Transverse colon (tissue), 4 donors: ENCODE data around the gene ARPP21. TPM values are rescaled to one million over a fixed set of nuclear protein-coding genes. Genes with fewer than 3 reads are reported as not detected.

Source experiments
- DNase-seq: peaks from one replicate; pipeline ENCODE4 v3.0.0-alpha.2; 2019
- H3K27ac ChIP-seq, 4 donors: fragments of 200-600 bp; sonication (generic); 2 replicates each; pipeline ENCODE4 v1.5.1; 2016 to 2018; ENCODE audit warnings: inconsistent platforms in 4 of 4
- H3K27me3 ChIP-seq: fragments of 200-600 bp; sonication (generic); 2 replicates; pipeline ENCODE4 v1.5.1; 2017; ENCODE audit warnings: inconsistent platforms
- H3K36me3 ChIP-seq, 4 donors: fragments of 200-600 bp; sonication (generic); 2 replicates each; pipeline ENCODE4 v1.5.1; 2017 to 2019; ENCODE audit warnings: inconsistent platforms in 4 of 4
- H3K4me1 ChIP-seq, 4 donors: fragments of 200-600 bp; sonication (generic); 2 replicates each; pipeline ENCODE4 v1.5.1; 2017 to 2020; ENCODE audit warnings: inconsistent platforms in 4 of 4
- H3K4me3 ChIP-seq, 4 donors: fragments of 200-600 bp; sonication (generic); 1 replicate in 1 of 4; 2 replicates in 3 of 4; pipeline versions ENCODE4 v1.5.1 to v1.6.1; 2017 to 2019; ENCODE audit warnings: inconsistent platforms in 4 of 4
- H3K9me3 ChIP-seq, 2 donors: fragments of 200-600 bp; sonication (generic); 2 replicates each; pipeline ENCODE4 v1.5.1; 2017 to 2019; ENCODE audit warnings: inconsistent platforms in 2 of 2
- EP300 ChIP-seq: sonication (generic); formaldehyde crosslinking; IDR thresholded peaks from one replicate; pipeline ENCODE4 v1.6.1; 2017; ENCODE audit warnings: antibody characterized with exemption, low read depth
- POLR2A ChIP-seq: fragments of 450-650 bp; IDR thresholded peaks from one replicate; pipeline ENCODE4 v1.6.1; 2016; ENCODE audit warnings: antibody characterized with exemption, mild to moderate bottlenecking, moderate library complexity
- POLR2AphosphoS5 ChIP-seq, 3 donors: sonication (generic); formaldehyde crosslinking; IDR thresholded peaks; one replicate each; pipeline ENCODE4 v1.6.1; 2016; ENCODE audit warnings: antibody characterized with exemption in 3 of 3
- WGBS, 2 donors: methylation state at CpG; one replicate each; pipeline ENCODE4 v1.1.5; 2018; ENCODE audit warnings: low coverage in 1 of 2; 5-methylcytosine and 5-hydroxymethylcytosine counted together
- in situ Hi-C, 4 donors: fragments of 200-750 bp; cut with MboI; loops; one replicate each; pipeline versions ENCODE4 v1.15.0 to v1.15.1; 2017; ENCODE audit warnings: low sequenced_read_pairs in 3 of 4, low pct_ligation_motif_present in 1 of 4, low pct_unique_long_range_greater_than_20kb in 1 of 4
- intact Hi-C: fragments of 100-400 bp; cut with DNase I; formaldehyde crosslinking; loops from one replicate; pipeline ENCODE4 v1.15.1; 2023; ENCODE audit warnings: low total_unique reads
- total RNA-seq, 4 donors: library from RNA; depleted of rRNA; stranded (reverse); fragments of >200 nt; gene quantifications; one replicate each; pipeline ENCODE4 v1.1.0, GENCODE V29; 2016
- TF ChIP-seq, protein P1 (sequence below), 5 experiments: fragments of 200-600 bp in 3 of 5; fragments of 450-650 bp in 2 of 5; sonication (generic) in 3 of 5; IDR thresholded peaks; 1 replicate in 2 of 5; 2 replicates in 3 of 5; pipeline ENCODE4 v1.5.1; 2016 to 2017; ENCODE audit warnings: antibody characterized with exemption in 5 of 5, inconsistent platforms in 3 of 5, mild to moderate bottlenecking in 2 of 5, moderate library complexity in 1 of 5

ARPP21 gene
- total RNA-seq, 4 donors from 2014 or later, result 0.32 TPM; not detected in 3

DNA sequence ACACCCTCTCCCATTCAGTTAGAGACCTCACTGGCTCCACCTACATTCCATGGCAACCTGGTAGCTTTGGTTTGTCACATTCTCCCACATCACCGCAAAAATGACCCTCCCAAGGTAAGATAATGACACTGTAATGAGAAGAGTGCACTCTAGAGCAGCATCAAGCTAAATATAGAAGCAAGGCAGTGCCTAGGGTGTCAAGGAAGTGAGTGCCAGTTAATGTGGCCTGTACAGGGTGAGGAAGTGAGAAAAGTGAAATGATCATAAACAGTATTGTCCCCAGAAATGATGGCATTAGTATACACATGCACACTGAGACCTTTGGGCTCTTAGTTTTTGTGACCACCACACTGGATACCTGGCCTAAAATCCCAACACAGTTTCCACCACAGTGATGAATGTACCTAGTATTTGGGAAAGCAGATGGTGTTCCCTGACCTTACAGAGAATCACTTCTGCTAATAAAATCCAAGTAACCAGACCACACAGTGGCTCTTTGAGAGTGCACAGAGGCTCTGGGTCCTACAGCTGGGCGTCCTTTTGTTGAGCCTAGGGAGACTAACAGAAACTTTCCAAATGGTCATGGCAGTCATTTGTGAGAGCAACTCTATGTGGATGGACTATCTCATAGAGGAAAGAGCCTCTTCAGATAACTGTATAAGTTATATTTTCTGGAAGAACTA, 106.6 kb downstream of the ARPP21 start:
- TF ChIP-seq, protein P1, sequence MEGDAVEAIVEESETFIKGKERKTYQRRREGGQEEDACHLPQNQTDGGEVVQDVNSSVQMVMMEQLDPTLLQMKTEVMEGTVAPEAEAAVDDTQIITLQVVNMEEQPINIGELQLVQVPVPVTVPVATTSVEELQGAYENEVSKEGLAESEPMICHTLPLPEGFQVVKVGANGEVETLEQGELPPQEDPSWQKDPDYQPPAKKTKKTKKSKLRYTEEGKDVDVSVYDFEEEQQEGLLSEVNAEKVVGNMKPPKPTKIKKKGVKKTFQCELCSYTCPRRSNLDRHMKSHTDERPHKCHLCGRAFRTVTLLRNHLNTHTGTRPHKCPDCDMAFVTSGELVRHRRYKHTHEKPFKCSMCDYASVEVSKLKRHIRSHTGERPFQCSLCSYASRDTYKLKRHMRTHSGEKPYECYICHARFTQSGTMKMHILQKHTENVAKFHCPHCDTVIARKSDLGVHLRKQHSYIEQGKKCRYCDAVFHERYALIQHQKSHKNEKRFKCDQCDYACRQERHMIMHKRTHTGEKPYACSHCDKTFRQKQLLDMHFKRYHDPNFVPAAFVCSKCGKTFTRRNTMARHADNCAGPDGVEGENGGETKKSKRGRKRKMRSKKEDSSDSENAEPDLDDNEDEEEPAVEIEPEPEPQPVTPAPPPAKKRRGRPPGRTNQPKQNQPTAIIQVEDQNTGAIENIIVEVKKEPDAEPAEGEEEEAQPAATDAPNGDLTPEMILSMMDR (IDR thresholded peaks at IDR 0.05), result no peak
- TF ChIP-seq POLR2A (no peak), POLR2AphosphoS5 (IDR thresholded peaks at IDR 0.05) (no peak)
- Histone ChIP-seq H3K9me3 (no peaks in the 10 kb centered on the region), H3K27ac (no peak overlapping the region), H3K4me1 (no peaks in the 10 kb centered on the region), H3K4me3 (no peak overlapping the region), H3K36me3 (no peaks in the 10 kb centered on the region), H3K27me3 (no peaks in the 10 kb centered on the region)
- intact Hi-C loops, result no loop called here
- DNase-seq, result no peak
- WGBS, 2 donors, result 56 to 71% methylated on average over 1 to 2 of the region's 2 CpGs
- in situ Hi-C loops, result no loop called here

DNA sequence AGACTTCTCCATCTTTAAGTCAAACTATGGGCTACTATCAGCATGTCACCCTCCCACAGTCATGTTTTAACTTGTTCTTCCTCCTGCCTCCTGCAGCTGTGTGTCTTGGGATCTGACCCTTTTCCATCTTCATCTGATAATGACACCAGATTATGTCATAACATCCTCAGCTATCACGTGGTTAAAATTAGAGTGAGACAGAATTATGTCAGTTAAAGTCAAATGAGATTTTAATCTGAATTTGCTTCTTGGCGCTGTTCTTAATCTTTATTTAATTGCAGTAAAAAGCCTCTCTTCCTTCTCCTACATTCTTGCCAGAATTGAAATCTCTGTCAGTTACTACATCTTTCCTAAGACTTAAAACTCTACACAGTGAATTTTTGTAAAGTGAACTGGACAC, 107.2 kb downstream of the ARPP21 start:
- Histone ChIP-seq H3K4me1 (no peaks in the 10 kb centered on the region), H3K27me3 (no peaks in the 10 kb centered on the region), H3K9me3 (no peaks in the 10 kb centered on the region), H3K27ac (no peak overlapping the region), H3K36me3 (no peaks in the 10 kb centered on the region), H3K4me3 (no peak overlapping the region)
- 60 to 68% methylated on average over 2 of the region's 2 CpGs for WGBS, 2 donors
- no peak for DNase-seq
- in situ Hi-C loops (no loop called here), intact Hi-C loops (no loop called here)
- no peak for TF ChIP-seq EP300
- TF ChIP-seq, protein P1 (IDR thresholded peaks at IDR 0.05), result no peak
- TF ChIP-seq POLR2AphosphoS5 (IDR thresholded peaks at IDR 0.05), result no peak
- TF ChIP-seq POLR2A, result no peak

DNA sequence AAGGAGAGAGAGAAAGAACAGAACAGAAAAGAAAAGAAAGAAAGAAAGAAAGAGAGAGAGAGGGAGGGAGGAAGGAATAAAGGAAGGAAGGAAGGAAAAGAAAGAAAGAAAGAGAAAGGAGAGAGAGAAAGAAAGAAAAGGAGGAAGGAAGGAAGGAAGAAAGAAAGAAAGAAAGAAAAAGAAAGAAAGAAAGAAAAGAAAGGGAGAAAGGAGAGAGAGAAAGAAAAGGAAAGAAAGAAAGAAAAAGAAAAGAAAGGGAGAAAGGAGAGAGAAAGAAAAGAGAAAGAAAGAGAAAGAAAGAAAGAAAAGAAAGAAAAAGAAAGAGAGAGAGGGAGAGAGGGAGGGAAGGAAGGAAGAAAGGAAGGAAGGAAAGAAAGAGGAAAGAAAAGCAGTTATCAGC, 108.8 kb downstream of the ARPP21 start:
- DNase-seq, result no peak
- intact Hi-C loops (no loop called here), in situ Hi-C loops (no loop called here)
- TF ChIP-seq POLR2A (no peak), POLR2AphosphoS5 (IDR thresholded peaks at IDR 0.05) (no peak), EP300 (no peak)
- TF ChIP-seq, protein P1 (IDR thresholded peaks at IDR 0.05), result no peak
- Histone ChIP-seq H3K4me1 (no peaks in the 10 kb centered on the region), H3K36me3 (no peaks in the 10 kb centered on the region), H3K9me3 (no peaks in the 10 kb centered on the region), H3K27me3 (no peaks in the 10 kb centered on the region), H3K27ac (no peak overlapping the region), H3K4me3 (no peak overlapping the region)

DNA sequence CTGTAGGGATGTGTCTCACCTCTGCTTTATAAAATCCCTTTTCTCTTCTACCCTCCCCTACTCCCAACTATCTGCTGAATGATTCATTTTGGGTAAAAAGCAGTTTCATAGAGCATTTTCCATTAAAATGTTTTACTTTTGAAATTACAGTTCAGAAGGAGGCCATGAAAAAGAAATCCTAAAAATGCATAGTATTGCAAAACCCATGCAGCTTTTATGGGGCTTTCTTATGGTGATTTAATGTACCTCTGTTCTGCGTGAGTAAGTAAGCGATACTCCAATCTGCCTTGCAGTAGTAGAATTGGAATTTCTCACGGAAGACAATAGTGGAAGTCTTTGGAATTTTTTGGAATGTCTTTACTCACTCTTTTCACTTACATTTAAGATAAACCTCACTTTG, 111.9 kb downstream of the ARPP21 start:
- H3K4me1 ChIP-seq, result no peaks in the 10 kb centered on the region
- TF ChIP-seq, protein P1 (IDR thresholded peaks at IDR 0.05), result no peak
- TF ChIP-seq POLR2AphosphoS5 (IDR thresholded peaks at IDR 0.05), result no peak
- TF ChIP-seq EP300, result no peak
- no peak for TF ChIP-seq POLR2A
- no peaks in the 10 kb centered on the region for H3K9me3 ChIP-seq
- H3K27ac ChIP-seq, result no peak overlapping the region
- intact Hi-C loops (no loop called here), in situ Hi-C loops (no loop called here)
- 88 to 89% methylated on average over 3 of the region's 3 CpGs for WGBS, 2 donors
- H3K4me3 ChIP-seq, result no peak overlapping the region
- DNase-seq, result no peak
- no peaks in the 10 kb centered on the region for H3K36me3 ChIP-seq
- no peaks in the 10 kb centered on the region for H3K27me3 ChIP-seq
